H1 (cell line): Measurements from ENCODE around the gene NRN1L. TPM values are rescaled to one million over a fixed set of nuclear protein-coding genes. Genes with fewer than 3 reads are reported as not detected.

Experiments
- CTCF ChIA-PET: fragments of 300-600 bp; sonication (Branson Sonifier 250); formaldehyde crosslinking; loops from one replicate; lab custom pipeline; 2021; ENCODE audit not compliant: partially characterized antibody; lab: Charles Lee
- POLR2A ChIA-PET: fragments of 300-600 bp; sonication (Branson Sonifier 250); formaldehyde crosslinking; loops from one replicate; lab custom pipeline; 2021; ENCODE audit warnings: inconsistent platforms; ENCODE audit not compliant: partially characterized antibody; lab: Charles Lee
- DNase-seq, 2 experiments: peaks; one replicate each; pipeline versions ENCODE4 v3.0.0 to v3.0.0-alpha.2; 2010 to 2022; ENCODE audit warnings: low spot score in 2 of 2, low read depth in 1 of 2, mixed read lengths in 1 of 2
- FAIRE-seq: peaks from 2 replicates; lab custom pipeline; 2011; peaks lifted over from hg19 to GRCh38; lab: Jason Lieb, UNC
- H2AFZ ChIP-seq: 2 replicates; pipeline ENCODE4 v1.8.1; 2012; ENCODE audit warnings: low read length, inconsistent platforms
- H2AK5ac ChIP-seq: 2 replicates; pipeline ENCODE4 v1.6.1; 2013; ENCODE audit warnings: low read depth, low read length
- H2BK120ac ChIP-seq: replicated peaks from 2 replicates; pipeline ENCODE3; 2013; ENCODE audit warnings: low read depth, low read length, inconsistent platforms
- H2BK12ac ChIP-seq: 2 replicates; pipeline ENCODE4 v1.6.1; 2013; ENCODE audit warnings: low read depth, low read length
- H2BK15ac ChIP-seq: 2 replicates; pipeline ENCODE4 v1.6.1; 2013; ENCODE audit warnings: low read length
- H2BK20ac ChIP-seq: 2 replicates; pipeline ENCODE4 v1.6.1; 2013; ENCODE audit warnings: low read length
- H2BK5ac ChIP-seq: 2 replicates; pipeline ENCODE4 v1.6.1; 2013; ENCODE audit warnings: low read depth, low read length
- H3K14ac ChIP-seq: 2 replicates; pipeline ENCODE4 v1.6.1; 2013; ENCODE audit warnings: inconsistent platforms; ENCODE audit not compliant: insufficient read length
- H3K18ac ChIP-seq: 2 replicates; pipeline ENCODE4 v1.6.1; 2013; ENCODE audit warnings: low read length; ENCODE audit errors: extremely low read depth
- H3K23ac ChIP-seq: 2 replicates; pipeline ENCODE4 v1.6.1; 2013; ENCODE audit warnings: inconsistent platforms; ENCODE audit not compliant: insufficient read length
- H3K23me2 ChIP-seq: 2 replicates; pipeline ENCODE4 v1.6.1; 2013; ENCODE audit warnings: low read depth, low read length
- H3K27ac ChIP-seq: 2 replicates; pipeline ENCODE4 v1.6.1; 2011; ENCODE audit warnings: low read depth, low read length, inconsistent platforms
- H3K27me3 ChIP-seq, 4 experiments: replicated peaks in 1 of 4; 1 replicate in 1 of 4; 2 replicates in 3 of 4; pipeline versions ENCODE4 v1.6.1 to v1.8.1; 2011 to 2013; ENCODE audit warnings: low read length in 3 of 4, mild to moderate bottlenecking in 3 of 4, inconsistent platforms in 2 of 4, mixed read lengths in 2 of 4, moderate library complexity in 1 of 4; ENCODE audit not compliant: control insufficient read depth in 3 of 4, insufficient read depth in 3 of 4; ENCODE audit errors: extremely low read depth in 1 of 4
- H3K36me3 ChIP-seq, 4 experiments: 2 replicates each; pipeline versions ENCODE4 v1.6.1 to v1.8.1; 2011 to 2013; ENCODE audit warnings: mild to moderate bottlenecking in 4 of 4, low read length in 3 of 4, moderate library complexity in 2 of 4, control low read depth in 1 of 4, inconsistent platforms in 1 of 4; ENCODE audit not compliant: insufficient read depth in 4 of 4, control insufficient read depth in 2 of 4
- H3K4ac ChIP-seq: replicated peaks from 2 replicates; pipeline ENCODE3; 2013; ENCODE audit warnings: low read length, low read depth, mixed read lengths, inconsistent platforms; ENCODE audit not compliant: insufficient read length
- H3K4me1 ChIP-seq, 4 experiments: replicated peaks in 1 of 4; 1 replicate in 1 of 4; 2 replicates in 3 of 4; pipeline versions ENCODE4 v1.6.1 to v1.8.1; 2011 to 2013; ENCODE audit warnings: low read length in 3 of 4, inconsistent platforms in 2 of 4, mixed read lengths in 1 of 4; ENCODE audit not compliant: insufficient read depth in 4 of 4, control insufficient read depth in 3 of 4
- H3K4me2 ChIP-seq, 2 experiments: 2 replicates each; pipeline versions ENCODE4 v1.6.1 to v1.8.1; 2011 to 2013; ENCODE audit warnings: low read depth in 2 of 2, low read length in 2 of 2, control low read depth in 1 of 2, inconsistent platforms in 1 of 2, mild to moderate bottlenecking in 1 of 2; ENCODE audit not compliant: insufficient read depth in 1 of 2
- H3K4me3 ChIP-seq, 4 experiments: fragments of 200-600, 300-600 bp in 1 of 4; sonication (generic), shearing (Covaris generic), sonication (Bioruptor Twin) in 1 of 4; 2 replicates each; pipeline versions ENCODE4 v1.5.1 to v1.8.1; 2011 to 2016; ENCODE audit warnings: low read length in 4 of 4, low read depth in 3 of 4, control low read depth in 2 of 4, inconsistent platforms in 2 of 4, mild to moderate bottlenecking in 2 of 4, mixed read lengths in 1 of 4, moderate library complexity in 1 of 4; ENCODE audit not compliant: insufficient read depth in 2 of 4; ENCODE audit errors: extremely low read depth in 1 of 4
- H3K56ac ChIP-seq: replicated peaks from 2 replicates; pipeline ENCODE3; 2013; ENCODE audit warnings: low read depth, mild to moderate bottlenecking, mixed read lengths, low read length, inconsistent platforms; ENCODE audit not compliant: insufficient read length
- H3K79me1 ChIP-seq: 2 replicates; pipeline ENCODE4 v1.6.1; 2013; ENCODE audit warnings: low read depth, low read length, control low read depth
- H3K79me2 ChIP-seq, 2 experiments: 2 replicates each; pipeline versions ENCODE4 v1.6.1 to v1.8.1; 2012 to 2013; ENCODE audit warnings: low read length in 2 of 2, mild to moderate bottlenecking in 2 of 2, inconsistent platforms in 1 of 2; ENCODE audit not compliant: insufficient read depth in 2 of 2, control insufficient read depth in 1 of 2
- H3K9ac ChIP-seq, 4 experiments: replicated peaks in 1 of 4; 1 replicate in 1 of 4; 2 replicates in 3 of 4; pipeline versions ENCODE4 v1.6.1 to v1.8.1; 2011 to 2013; ENCODE audit warnings: low read depth in 3 of 4, low read length in 3 of 4, control low read depth in 2 of 4, mild to moderate bottlenecking in 2 of 4, moderate library complexity in 2 of 4, inconsistent platforms in 1 of 4; ENCODE audit errors: extremely low read depth in 1 of 4
- H3K9me3 ChIP-seq, 2 experiments: 2 replicates each; pipeline versions ENCODE4 v1.6.1 to v1.8.1; 2012 to 2013; ENCODE audit warnings: mild to moderate bottlenecking in 2 of 2, moderate library complexity in 2 of 2, control low read depth in 1 of 2, inconsistent platforms in 1 of 2, low read depth in 1 of 2, low read length in 1 of 2, mixed read lengths in 1 of 2; ENCODE audit not compliant: insufficient read depth in 2 of 2
- H4K20me1 ChIP-seq, 2 experiments: replicated peaks in 1 of 2; 2 replicates each; pipeline versions ENCODE3 to v1.8.1; 2011 to 2013; ENCODE audit warnings: inconsistent platforms in 2 of 2, low read length in 2 of 2, mild to moderate bottlenecking in 1 of 2; ENCODE audit not compliant: insufficient read depth in 2 of 2, control insufficient read depth in 1 of 2
- H4K5ac ChIP-seq: 2 replicates; pipeline ENCODE4 v1.6.1; 2013; ENCODE audit warnings: low read length, low read depth, mixed read lengths, inconsistent platforms; ENCODE audit not compliant: insufficient read length
- H4K8ac ChIP-seq: 2 replicates; pipeline ENCODE4 v1.8.0; 2013; ENCODE audit warnings: mild to moderate bottlenecking, moderate library complexity, low read length, inconsistent platforms; ENCODE audit not compliant: insufficient read depth; ENCODE audit errors: extremely low read depth
- H4K91ac ChIP-seq: replicated peaks from 2 replicates; pipeline ENCODE3; 2013; ENCODE audit warnings: low read length, mixed read lengths, inconsistent platforms; ENCODE audit not compliant: insufficient read length
- E2F6 ChIP-seq: IDR thresholded peaks from 2 replicates; pipeline ENCODE4 v1.6.1; 2012; ENCODE audit warnings: inconsistent platforms
- FOSL1 ChIP-seq: IDR thresholded peaks from 2 replicates; pipeline ENCODE4 v1.6.1; 2011; ENCODE audit warnings: mild to moderate bottlenecking, low read depth, low read length, moderate library complexity; ENCODE audit not compliant: insufficient read depth
- HDAC6 ChIP-seq: IDR thresholded peaks from one replicate; pipeline ENCODE4 v1.7.1; 2012; ENCODE audit warnings: low read depth, mild to moderate bottlenecking, inconsistent platforms, low read length, moderate library complexity
- RFX5 ChIP-seq: IDR thresholded peaks from 2 replicates; pipeline ENCODE4 v1.6.1; 2011; ENCODE audit warnings: low read depth, low read length, improper control_type of control experiment, borderline replicate concordance
- WGBS, 2 experiments: shearing (Covaris generic) in 1 of 2; methylation state at CpG; one replicate each; pipeline versions ENCODE4 v1.1.6 to v1.1.7; 2013 to 2015; ENCODE audit warnings: low lambda C conversion rate in 2 of 2, mixed read lengths in 2 of 2, inconsistent platforms in 1 of 2, low coverage in 1 of 2, missing lambda C conversion rate in 1 of 2; ENCODE audit not compliant: insufficient replicate concordance in 2 of 2, insufficient coverage in 1 of 2, insufficient read length in 1 of 2; ENCODE audit errors: extremely low coverage in 1 of 2, missing lambda C conversion rate in 1 of 2; 5-methylcytosine and 5-hydroxymethylcytosine counted together
- polyA plus RNA-seq, 7 experiments: library from polyadenylated mRNA; depleted of rRNA in 3 of 7; stranded (reverse) in 5 of 7; unstranded in 2 of 7; fragments of >200 nt in 5 of 7; fragments of 200-250 nt in 2 of 7; gene quantifications; 1 replicate in 5 of 7; 2 replicates in 1 of 7; 4 replicates in 1 of 7; pipeline versions ENCODE4 v1.2.1 to v1.2.3, GENCODE V29; 2011 to 2013; ENCODE audit warnings: missing spikeins in 2 of 7, mixed read lengths in 2 of 7
- total RNA-seq: library from RNA; stranded (reverse); fragmentation: NEBNext Ultra II Directional; extraction: Animal tissue kit (Norgen Biotek cat#: 25700); gene quantifications from 2 replicates; pipeline ENCODE4 v1.2.1, GENCODE V29; 2021

Gene NRN1L
- total and polyA plus RNA-seq, 2 of the 8 experiments (the other 6 are each of a cell fraction or from before 2014, with no cell fraction given): 4.1 to 35.2 TPM

GRCh38 chr16:67917140-67917851 lies 32.6 kb downstream of the NRN1L start:
- Histone ChIP-seq H3K18ac (no peak overlapping the region), H2BK15ac (no peak overlapping the region), H4K91ac (no peak overlapping the region), H3K23ac (no peak overlapping the region), H4K20me1 (peaks cover 8 to 12% of the 10 kb centered on the region in 2 experiments), H4K5ac (no peak overlapping the region), H3K79me2 (no peaks in the 10 kb centered on the region; a peak in 1 of 4 replicates), H3K36me3 (no peaks in the 10 kb centered on the region; a peak in 1 of 8 replicates), H3K9me3 (no peaks in the 10 kb centered on the region), H2AFZ (no peak overlapping the region), H3K14ac (no peak overlapping the region), H3K9ac (no peak overlapping the region), H3K4me2 (no peak overlapping the region), H2BK5ac (no peak overlapping the region), H3K27me3 (no peaks in the 10 kb centered on the region), H3K4me1 (peaks cover 0 to 10% (median 4%) of the 10 kb centered on the region in 4 experiments; a peak in 6 of 7 replicates), H3K27ac (no peak overlapping the region), H3K56ac (no peak overlapping the region), H3K4me3 (no peak overlapping the region), H3K4ac (no peak overlapping the region), H3K23me2 (no peaks in the 10 kb centered on the region), H2BK120ac (no peak overlapping the region), H4K8ac (no peak overlapping the region; the same call in 1 of the 2 replicates), H3K79me1 (peaks cover 10% of the 10 kb centered on the region), H2AK5ac (no peak overlapping the region), H2BK20ac (no peak overlapping the region), H2BK12ac (no peak overlapping the region)
- ChIA-PET POLR2A (interaction anchor here (1.4 kb wide), 1 partner anchor 11 kb away, joined by 4 read pairs; no protein-coding TSS in a partner anchor), CTCF (interaction anchor here (0.5 to 4.1 kb wide), 7 partner anchors 9 to 101 kb away, joined by 3 to 39 read pairs (median 8); partner anchors contain the start of gene NRN1L)
- TF ChIP-seq FOSL1: no peak
- TF ChIP-seq E2F6: no peak
- TF ChIP-seq HDAC6: no peak
- no peak for TF ChIP-seq RFX5
- DNase-seq (no peak), FAIRE-seq (no peak)
- 81% methylated on average over 6 of the region's 6 CpGs; no CpG with 5 or more reads in 1 of the 2 experiments for WGBS, 2 experiments
